Mesodermal cell (in vitro differentiated cells): ENCODE results near the gene ZEB2.

Source experiments
- H3K27ac ChIP-seq: 2 replicates; pipeline ENCODE4 v1.7.0; 2013; ENCODE audit warnings: mild to moderate bottlenecking, low read depth, low read length, moderate library complexity; ENCODE audit not compliant: severe bottlenecking
- H3K36me3 ChIP-seq: 2 replicates; pipeline ENCODE4 v1.7.1; 2013; ENCODE audit warnings: mild to moderate bottlenecking, low read length, moderate library complexity; ENCODE audit not compliant: control insufficient read depth, insufficient read depth
- H3K4me1 ChIP-seq: one replicate; pipeline ENCODE4 v1.7.1; 2013; ENCODE audit warnings: mild to moderate bottlenecking, low read length; ENCODE audit not compliant: insufficient read depth, control insufficient read depth, poor library complexity, severe bottlenecking
- H3K4me3 ChIP-seq: 2 replicates; pipeline ENCODE4 v1.7.0; 2013; ENCODE audit warnings: low read length, control low read depth, mild to moderate bottlenecking; ENCODE audit not compliant: insufficient read depth, poor library complexity, severe bottlenecking; ENCODE audit errors: extremely low read depth
- H3K9me3 ChIP-seq: 2 replicates; pipeline ENCODE4 v1.7.1; 2013; ENCODE audit warnings: mild to moderate bottlenecking, low read length, moderate library complexity; ENCODE audit not compliant: control insufficient read depth
- WGBS, 2 experiments: methylation state at CpG; one replicate each; pipeline ENCODE4 v1.1.5; 2013; ENCODE audit warnings: missing lambda C conversion rate in 2 of 2; ENCODE audit not compliant: insufficient coverage in 2 of 2; 5-methylcytosine and 5-hydroxymethylcytosine counted together

Gene ZEB2

DNA sequence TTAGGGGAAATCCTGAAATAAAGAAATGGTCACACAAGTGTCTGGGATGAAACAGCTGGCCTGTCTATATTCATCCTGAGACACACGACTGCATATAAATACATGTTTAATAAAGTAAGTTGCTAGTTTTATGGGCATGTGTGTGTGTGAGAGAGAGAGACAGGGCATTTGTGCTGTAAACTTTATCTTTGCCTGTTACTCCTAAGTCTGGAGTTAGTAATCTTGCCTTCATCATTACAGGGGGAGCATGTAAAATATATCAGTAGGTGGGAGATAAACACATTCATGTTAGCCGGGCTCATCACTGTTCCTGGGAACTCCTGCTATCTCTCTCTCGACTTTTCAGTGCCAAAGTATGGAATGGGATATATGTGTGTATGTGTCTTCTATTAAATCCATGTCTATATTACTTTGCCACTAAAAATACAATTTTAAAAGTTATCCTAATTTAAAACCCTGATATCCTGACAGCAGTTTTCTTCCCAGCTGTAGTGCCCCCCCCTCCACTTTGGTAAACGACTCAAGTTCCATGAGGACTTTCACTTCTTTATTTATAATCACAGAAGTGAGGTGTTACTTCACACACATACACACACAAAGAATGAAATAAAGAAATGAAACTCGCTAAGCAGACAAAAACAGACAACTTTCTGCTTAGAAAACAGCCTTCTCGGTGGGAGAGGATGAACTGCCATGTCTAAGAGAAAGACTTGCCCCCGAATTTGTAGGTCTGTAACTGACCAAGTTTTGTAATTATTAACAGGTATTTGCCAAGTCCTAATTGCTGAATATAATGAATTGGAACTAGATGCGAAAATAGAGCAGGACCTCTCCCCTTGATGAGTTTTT, 947 bp downstream of the ZEB2 start:
- peaks cover 22% of the 10 kb centered on the region for H3K4me1 ChIP-seq
- peak overlapping the region; percentile 70 for H3K4me3 ChIP-seq
- peaks cover 21% of the 10 kb centered on the region for H3K36me3 ChIP-seq
- H3K9me3 ChIP-seq: no peaks in the 10 kb centered on the region
- 0% methylated on average over 1 to 4 of the region's 8 CpGs for WGBS, 2 experiments
- peak overlapping the region; percentile 94 for H3K27ac ChIP-seq

DNA sequence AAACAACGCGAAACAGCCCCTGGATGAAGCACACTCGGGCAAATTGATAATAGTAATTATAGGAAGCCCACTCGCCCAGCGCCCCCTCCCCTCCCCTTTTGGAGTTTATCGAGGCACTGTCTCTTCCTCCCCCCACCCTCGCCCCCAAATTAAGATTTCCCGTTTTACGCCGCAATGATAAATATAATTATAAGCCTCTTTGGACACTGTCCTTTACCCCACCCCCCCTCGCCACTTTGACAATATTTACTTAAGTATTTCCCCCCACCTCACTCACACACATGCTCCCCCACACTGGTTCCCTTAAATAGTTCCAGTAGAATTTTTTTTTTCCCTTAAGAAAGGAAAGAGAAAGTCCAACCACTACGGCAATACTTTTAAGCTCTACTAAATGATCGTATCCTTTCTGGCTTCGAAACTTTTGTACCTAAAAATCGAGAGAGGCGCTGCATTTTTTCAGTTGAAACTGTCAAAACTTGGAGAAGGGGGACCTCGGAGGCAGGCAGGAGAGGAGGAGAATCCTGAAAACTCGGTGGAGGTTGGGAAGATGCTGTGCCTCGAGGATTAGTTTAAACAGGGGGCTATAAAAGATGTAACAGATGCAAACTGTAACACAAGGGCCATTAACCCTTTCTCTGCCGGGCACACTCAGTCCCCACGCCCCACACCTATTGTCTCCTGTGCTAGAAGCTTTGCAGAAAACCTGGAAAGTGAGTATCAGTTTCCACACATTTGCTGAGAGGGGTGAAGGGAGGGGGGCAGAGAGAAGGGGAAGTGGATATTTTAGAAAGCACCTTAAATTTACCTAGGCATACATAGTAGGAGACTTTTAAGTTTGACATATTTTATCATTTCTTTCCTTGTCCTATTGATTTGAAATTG, 1.8 kb downstream of the ZEB2 start:
- Histone ChIP-seq H3K27ac (peak overlapping the region; percentile 94), H3K36me3 (peaks cover 26% of the 10 kb centered on the region), H3K4me1 (peaks cover 29% of the 10 kb centered on the region), H3K9me3 (no peaks in the 10 kb centered on the region), H3K4me3 (peak overlapping the region; percentile 70)
- WGBS, 2 experiments: 0% methylated on average over 6 to 7 of the region's 21 CpGs

DNA sequence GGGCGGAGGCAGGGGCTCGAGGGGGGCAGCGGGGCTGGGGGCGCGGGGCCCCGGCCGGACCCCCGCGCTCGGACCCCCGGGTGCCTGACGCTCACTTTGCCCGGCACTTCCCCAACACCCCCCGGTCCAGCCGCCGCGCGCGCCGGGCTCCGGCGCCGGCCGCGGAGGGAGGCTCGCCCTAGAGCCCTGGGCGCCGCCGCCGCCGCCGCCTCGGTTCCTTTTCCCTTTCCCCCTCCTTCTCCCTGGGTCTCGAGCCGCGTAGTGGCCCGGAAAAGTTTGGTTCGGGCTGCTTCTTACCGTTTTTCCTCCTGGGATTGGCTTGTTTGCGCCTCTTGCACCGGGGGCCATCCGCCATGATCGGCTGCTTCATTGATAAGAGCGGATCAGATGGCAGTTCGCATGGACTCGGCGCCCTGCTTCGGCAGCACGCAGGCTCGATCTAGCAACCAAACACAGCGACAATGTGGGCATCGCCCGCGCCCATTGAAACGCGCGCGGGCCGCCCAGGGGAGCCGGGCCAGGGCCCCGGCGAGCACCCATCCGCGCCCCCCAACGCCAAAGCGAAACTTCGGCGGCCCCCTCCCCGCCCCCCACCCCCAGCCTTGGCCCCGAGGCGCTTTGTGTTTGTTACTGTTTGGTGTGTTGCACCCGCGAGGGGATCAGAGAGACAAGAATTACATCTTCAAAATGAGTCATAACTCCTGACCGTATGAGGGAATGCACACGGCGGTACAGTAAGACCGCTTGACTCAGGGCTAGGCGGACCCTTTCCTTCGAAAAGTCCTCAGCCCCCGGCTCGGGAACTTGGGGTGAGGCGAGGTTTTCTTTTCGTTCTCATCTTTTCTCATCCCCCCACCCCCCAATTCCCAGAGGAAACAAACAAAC, 2.7 kb downstream of the ZEB2 start:
- no peaks in the 10 kb centered on the region for H3K9me3 ChIP-seq
- H3K27ac ChIP-seq: peak overlapping the region; percentile 94
- 0 to 1% methylated on average over 37 to 45 of the region's 83 CpGs for WGBS, 2 experiments

DNA sequence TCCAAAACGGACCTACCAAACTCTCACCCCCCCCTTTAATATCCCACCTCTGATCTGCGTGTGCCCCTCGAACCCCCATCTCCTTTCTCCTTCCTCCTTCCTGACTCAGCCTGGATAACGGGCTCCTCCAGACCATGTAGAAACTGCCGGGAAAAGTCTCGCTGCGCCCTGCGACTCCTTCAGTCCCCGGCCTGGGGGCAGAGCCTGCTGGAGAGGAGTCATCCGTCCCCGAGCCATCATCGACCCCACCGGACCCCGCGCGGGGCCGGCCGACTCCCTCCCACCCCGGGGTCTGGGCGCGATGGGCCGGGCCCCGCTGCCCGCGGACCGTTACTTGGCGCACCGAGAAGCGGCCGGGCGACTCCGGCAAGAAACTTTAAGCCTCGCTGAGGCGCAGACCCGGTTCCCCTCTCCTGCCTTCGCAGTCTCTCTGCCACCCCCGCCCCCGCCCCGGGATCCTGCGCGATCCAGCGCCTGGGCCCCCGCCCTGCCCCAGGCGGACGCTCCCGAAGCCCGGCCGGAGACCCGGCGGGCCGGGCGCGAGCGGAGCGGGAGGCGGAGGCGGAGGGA, 3.4 kb downstream of the ZEB2 start:
- H3K4me3 ChIP-seq: peak overlapping the region; percentile 70
- H3K4me1 ChIP-seq: peaks cover 33% of the 10 kb centered on the region
- H3K9me3 ChIP-seq: no peaks in the 10 kb centered on the region
- peaks cover 39% of the 10 kb centered on the region for H3K36me3 ChIP-seq
- peak overlapping the region; percentile 94 for H3K27ac ChIP-seq
- 0% methylated on average over 15 to 36 of the region's 57 CpGs for WGBS, 2 experiments

More for the DNA sequence above, 2.7 kb downstream of the ZEB2 start:
- H3K4me3 ChIP-seq: peak overlapping the region; percentile 70
- peaks cover 31% of the 10 kb centered on the region for H3K4me1 ChIP-seq
- peaks cover 33% of the 10 kb centered on the region for H3K36me3 ChIP-seq

DNA sequence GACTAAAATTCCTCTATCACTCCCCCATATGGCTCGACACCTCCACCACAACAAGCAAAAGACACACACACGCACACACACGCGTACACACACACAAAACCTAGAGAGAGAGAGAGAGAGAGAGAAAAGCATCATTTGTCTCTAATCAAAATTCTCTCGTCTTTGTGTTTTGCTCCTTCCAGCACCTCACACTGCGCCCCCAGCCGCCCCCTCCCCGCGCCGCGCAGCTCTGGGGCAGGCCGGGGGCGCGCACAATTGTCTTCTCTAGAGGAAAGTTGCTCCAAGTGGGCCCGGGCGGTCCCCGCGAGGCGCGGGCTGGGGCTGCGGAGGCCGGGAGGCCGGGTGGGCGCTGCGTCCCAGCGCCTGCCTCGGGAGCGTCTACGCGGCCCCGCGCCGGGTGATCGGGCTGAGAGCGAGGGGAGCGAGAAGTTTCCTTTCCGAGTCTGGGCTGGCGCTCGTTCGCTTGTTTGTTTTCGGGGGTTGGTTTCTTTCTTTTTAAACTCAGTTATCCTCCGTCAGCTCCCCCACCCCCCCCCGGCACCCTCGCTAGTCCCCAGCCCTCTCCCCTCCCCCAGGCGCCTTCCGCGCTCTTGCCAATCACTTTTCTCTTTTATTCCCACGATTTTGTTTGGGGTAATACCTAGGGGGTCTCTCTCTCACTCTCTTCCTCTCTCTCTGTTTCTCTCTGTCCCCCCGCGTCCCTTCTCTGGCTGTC, 4.1 kb downstream of the ZEB2 start:
- 0 to 1% methylated on average over 15 to 24 of the region's 50 CpGs for WGBS, 2 experiments
- Histone ChIP-seq H3K4me1 (peaks cover 37% of the 10 kb centered on the region), H3K9me3 (no peaks in the 10 kb centered on the region), H3K36me3 (peaks cover 39% of the 10 kb centered on the region), H3K27ac (peak overlapping the region; percentile 94), H3K4me3 (peak overlapping the region; percentile 70)

DNA sequence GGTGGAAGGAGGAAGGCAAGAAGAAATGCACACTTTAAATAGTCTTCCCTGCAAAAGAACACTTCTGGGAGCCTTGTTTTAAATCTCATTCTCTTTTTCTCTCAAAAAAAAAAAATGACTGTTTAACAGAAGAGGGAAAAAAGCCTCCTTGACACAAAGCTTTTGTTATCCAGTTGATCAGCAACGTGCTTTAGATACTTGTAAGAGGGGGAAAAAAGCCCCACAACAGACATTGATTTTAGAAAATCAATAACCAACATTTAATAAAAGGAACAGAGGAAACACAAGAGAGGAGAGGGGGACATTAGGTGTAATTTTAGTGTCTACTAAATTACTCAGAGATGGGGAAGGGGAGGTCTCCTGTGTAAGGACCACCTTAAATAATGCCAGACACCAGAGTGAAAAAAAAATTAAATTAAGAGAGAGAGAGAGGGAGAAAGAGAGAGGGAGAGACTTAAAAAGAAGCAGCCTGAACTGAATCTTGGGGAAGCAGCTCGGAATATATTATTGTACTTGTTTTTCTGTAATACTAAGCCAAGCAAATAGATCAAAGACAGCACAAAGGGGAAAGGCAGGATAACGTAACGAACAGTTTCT, 4.7 kb downstream of the ZEB2 start:
- Histone ChIP-seq H3K9me3 (no peaks in the 10 kb centered on the region), H3K27ac (peak overlapping the region; percentile 94), H3K4me3 (peak overlapping the region; percentile 70), H3K36me3 (peaks cover 39% of the 10 kb centered on the region), H3K4me1 (peaks cover 44% of the 10 kb centered on the region)
- 13% methylated on average over 1 of the region's 4 CpGs; no CpG with 5 or more reads in 1 of the 2 experiments for WGBS, 2 experiments

DNA sequence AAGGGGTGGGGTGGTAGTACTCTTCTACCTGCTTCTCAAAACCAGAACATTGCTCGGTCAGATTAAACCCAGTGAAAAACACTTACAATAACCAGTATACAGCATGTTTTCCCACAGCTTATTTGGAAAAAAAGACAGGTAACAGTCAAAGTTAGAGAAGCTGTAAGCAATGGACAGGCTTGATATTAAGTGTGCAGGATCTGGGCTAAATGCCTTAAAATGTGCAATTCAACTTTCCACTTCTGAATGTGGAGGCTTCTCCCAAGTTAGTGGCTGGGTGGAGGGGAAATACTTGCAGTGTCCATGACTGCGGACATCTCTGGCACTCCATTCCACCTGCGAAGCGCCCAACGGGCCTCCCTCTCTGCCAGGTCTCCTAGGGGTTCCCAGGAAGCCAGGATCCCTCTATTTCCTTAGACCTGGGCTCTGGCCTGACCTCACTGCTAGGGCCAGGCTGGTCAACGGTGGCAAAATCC, 5.3 kb downstream of the ZEB2 start:
- WGBS, 2 experiments: 19 to 25% methylated on average over 4 to 5 of the region's 6 CpGs

DNA sequence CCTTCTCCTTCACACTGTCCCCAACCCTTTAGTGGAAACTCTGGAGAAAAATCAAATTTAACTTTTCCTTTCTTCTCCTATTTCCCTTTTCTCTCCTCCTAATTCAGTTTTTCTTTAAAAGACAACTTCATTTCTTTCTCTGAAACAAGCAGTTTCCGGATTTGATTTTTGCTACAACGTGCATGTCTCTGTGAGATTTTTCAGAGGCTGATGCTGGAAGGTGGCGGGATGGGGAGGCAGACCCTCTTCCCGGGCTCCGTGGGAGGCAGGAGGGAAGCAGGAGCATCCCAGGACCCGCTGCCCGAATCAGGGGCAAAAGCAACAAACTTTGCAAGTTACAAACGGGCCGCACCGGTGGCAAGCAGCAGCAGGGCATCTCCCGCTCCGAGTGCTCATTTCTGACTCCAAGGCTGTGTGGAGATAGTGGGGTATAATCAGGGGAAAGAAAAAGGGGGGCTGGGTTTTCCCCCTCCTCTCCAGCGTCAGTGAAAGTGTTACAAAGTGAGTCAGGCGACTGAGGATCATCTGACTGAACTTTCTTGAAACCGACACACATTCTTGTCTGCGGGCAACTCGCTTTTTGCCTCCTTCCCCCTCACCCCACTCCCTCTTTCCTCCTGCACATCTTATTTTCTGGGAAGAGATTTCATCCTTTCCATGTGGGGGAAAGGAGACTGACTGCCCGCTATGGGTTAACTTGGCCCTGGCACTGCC, 6.4 kb downstream of the ZEB2 start:
- Histone ChIP-seq H3K4me3 (peak overlapping the region; percentile 70), H3K27ac (peak overlapping the region; percentile 62), H3K36me3 (peaks cover 43% of the 10 kb centered on the region), H3K4me1 (peaks cover 60% of the 10 kb centered on the region), H3K9me3 (no peaks in the 10 kb centered on the region)
- WGBS, 2 experiments: 10 to 12% methylated on average over 12 to 14 of the region's 18 CpGs

More for the DNA sequence above, 5.3 kb downstream of the ZEB2 start:
- H3K4me1 ChIP-seq: peaks cover 49% of the 10 kb centered on the region
- no peaks in the 10 kb centered on the region for H3K9me3 ChIP-seq
- peak overlapping the region; percentile 62 for H3K27ac ChIP-seq
- H3K4me3 ChIP-seq: peak overlapping the region; percentile 70
- peaks cover 39% of the 10 kb centered on the region for H3K36me3 ChIP-seq

DNA sequence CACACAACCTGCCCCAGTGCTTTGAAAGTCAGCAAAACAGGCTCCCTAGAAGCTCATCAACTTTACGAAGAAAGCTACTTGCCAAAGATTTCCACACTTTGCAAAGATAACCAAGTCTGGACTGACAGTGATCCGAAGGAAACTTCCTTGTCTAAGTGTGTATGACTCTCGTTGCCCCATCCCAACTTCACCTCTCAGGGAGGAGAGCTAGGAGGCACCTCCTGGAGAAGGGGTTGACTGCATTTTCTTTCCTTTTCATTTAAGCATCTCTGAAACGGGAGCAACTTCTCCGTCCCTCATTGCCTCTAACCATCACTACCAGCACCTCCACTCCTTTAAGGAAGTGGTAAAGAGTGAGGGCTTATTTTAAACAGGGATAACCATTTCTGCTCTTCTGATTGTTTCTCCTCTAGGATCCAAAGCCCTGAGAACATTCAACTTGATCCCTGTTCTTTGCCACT, 7.0 kb downstream of the ZEB2 start:
- H3K4me3 ChIP-seq: peak overlapping the region; percentile 70
- peaks cover 67% of the 10 kb centered on the region for H3K4me1 ChIP-seq
- 16 to 38% methylated on average over 2 to 3 of the region's 5 CpGs for WGBS, 2 experiments
- peaks cover 49% of the 10 kb centered on the region for H3K36me3 ChIP-seq
- H3K9me3 ChIP-seq: no peaks in the 10 kb centered on the region
- no peak overlapping the region for H3K27ac ChIP-seq
